Smooth muscle cell (in vitro differentiated cells): ENCODE data around the gene ARHGAP31. TPM values are rescaled to one million over a fixed set of nuclear protein-coding genes. Genes with fewer than 3 reads are reported as not detected.

ENCODE experiments used
- DNase-seq: peaks from one replicate; lab custom pipeline; 2025; ENCODE audit not compliant: unreplicated experiment; lab: John Stamatoyannopoulos, UW
- H2AFZ ChIP-seq: fragments of 200-600 bp; sonication (generic); 2 replicates; pipeline ENCODE4 v1.6.0; 2016; ENCODE audit warnings: antibody characterized with exemption, low read depth, mild to moderate bottlenecking
- H3F3A ChIP-seq: fragments of 200-600 bp; sonication (generic); 2 replicates; pipeline ENCODE4 v1.6.0; 2017; ENCODE audit warnings: antibody characterized with exemption, low read depth
- H3K27ac ChIP-seq: fragments of 200-600 bp; sonication (generic); 2 replicates; pipeline ENCODE4 v1.5.1; 2016; ENCODE audit warnings: low read depth, mild to moderate bottlenecking
- H3K27me3 ChIP-seq: fragments of 200-600 bp; sonication (generic); 2 replicates; pipeline ENCODE4 v1.6.1; 2016; ENCODE audit warnings: low read depth, mild to moderate bottlenecking
- H3K36me3 ChIP-seq: fragments of 200-600 bp; sonication (generic); 2 replicates; pipeline ENCODE4 v1.5.1; 2016; ENCODE audit warnings: low read depth
- H3K4me1 ChIP-seq: fragments of 200-600 bp; sonication (generic); 2 replicates; pipeline ENCODE4 v1.5.1; 2016; ENCODE audit warnings: low read depth
- H3K4me2 ChIP-seq: fragments of 200-600 bp; sonication (generic); 2 replicates; pipeline ENCODE4 v1.6.0; 2016; ENCODE audit warnings: mild to moderate bottlenecking
- H3K4me3 ChIP-seq: fragments of 200-600 bp; sonication (generic); 2 replicates; pipeline ENCODE4 v1.5.1; 2016; ENCODE audit warnings: mild to moderate bottlenecking
- H3K79me2 ChIP-seq: fragments of 200-600 bp; sonication (generic); 2 replicates; pipeline ENCODE4 v1.6.0; 2016; ENCODE audit warnings: low read depth, mild to moderate bottlenecking
- H3K9ac ChIP-seq: fragments of 200-600 bp; sonication (generic); 2 replicates; pipeline ENCODE4 v1.6.0; 2016; ENCODE audit warnings: low read depth
- H3K9me3 ChIP-seq: fragments of 200-600 bp; sonication (generic); replicated peaks from 2 replicates; pipeline ENCODE4 v1.5.1; 2016; ENCODE audit warnings: low read depth
- H4K20me1 ChIP-seq: fragments of 200-600 bp; sonication (generic); 2 replicates; pipeline ENCODE4 v1.6.0; 2016; ENCODE audit warnings: low read depth
- WGBS: methylation state at CpG from one replicate; pipeline ENCODE4 v1.1.7; 2016; ENCODE audit warnings: low lambda C conversion rate; 5-methylcytosine and 5-hydroxymethylcytosine counted together
- polyA plus RNA-seq: library from polyadenylated mRNA; unstranded; fragments of >200 nt; fragmentation: Nextera tagmentation; extraction: Ambion mirVana; gene quantifications from 2 replicates; pipeline ENCODE4 v1.2.1, GENCODE V29; 2016
- total RNA-seq: library from RNA; depleted of rRNA; stranded (reverse); fragments of >200 nt; gene quantifications from 2 replicates; pipeline ENCODE4 v1.2.3, GENCODE V29; 2014
- TF ChIP-seq, protein P1 (sequence below): fragments of 200-600 bp; sonication (generic); IDR thresholded peaks from 2 replicates; pipeline ENCODE4 v1.5.1; 2017; ENCODE audit warnings: borderline replicate concordance, mild to moderate bottlenecking, antibody characterized with exemption; ENCODE audit not compliant: insufficient read depth, poor library complexity, severe bottlenecking

The ARHGAP31 gene
- total and polyA plus RNA-seq, 2 experiments from 2014 or later: 6.1 to 10.9 TPM

DNA sequence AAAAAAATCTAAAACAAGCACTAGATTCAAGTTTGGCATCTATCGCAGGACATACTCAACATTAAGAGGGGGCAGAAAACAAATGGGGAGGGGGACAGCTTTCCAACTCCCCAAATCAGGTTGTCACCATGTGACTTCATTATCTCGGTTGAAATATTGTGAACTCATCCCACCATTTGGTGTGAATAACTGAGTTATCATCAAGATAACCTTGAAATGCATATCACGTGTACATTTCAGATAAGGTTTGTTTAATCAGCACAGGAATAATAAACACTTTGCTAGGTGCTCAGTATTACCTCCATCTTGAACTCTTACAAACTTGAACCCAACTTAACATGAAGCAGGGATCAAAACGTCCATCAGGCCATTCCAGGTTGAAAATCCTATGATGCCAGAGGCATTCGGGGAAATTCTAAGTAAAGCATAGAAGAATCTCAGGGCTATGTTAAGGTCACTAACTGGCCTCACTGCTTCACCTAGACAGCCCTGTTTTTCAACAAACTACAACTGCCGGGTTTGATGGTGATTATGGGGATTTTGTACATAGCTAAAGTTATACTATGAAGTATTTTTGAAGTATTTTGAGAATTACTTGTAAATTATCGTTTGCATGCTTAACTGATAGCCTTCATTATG lies 3.0 kb upstream of the ARHGAP31 start:
- H3K4me1 ChIP-seq: peaks cover 14% of the 10 kb centered on the region
- WGBS: 73% methylated on average over 7 of the region's 7 CpGs
- no peak overlapping the region for H3K9ac ChIP-seq
- TF ChIP-seq, protein P1, sequence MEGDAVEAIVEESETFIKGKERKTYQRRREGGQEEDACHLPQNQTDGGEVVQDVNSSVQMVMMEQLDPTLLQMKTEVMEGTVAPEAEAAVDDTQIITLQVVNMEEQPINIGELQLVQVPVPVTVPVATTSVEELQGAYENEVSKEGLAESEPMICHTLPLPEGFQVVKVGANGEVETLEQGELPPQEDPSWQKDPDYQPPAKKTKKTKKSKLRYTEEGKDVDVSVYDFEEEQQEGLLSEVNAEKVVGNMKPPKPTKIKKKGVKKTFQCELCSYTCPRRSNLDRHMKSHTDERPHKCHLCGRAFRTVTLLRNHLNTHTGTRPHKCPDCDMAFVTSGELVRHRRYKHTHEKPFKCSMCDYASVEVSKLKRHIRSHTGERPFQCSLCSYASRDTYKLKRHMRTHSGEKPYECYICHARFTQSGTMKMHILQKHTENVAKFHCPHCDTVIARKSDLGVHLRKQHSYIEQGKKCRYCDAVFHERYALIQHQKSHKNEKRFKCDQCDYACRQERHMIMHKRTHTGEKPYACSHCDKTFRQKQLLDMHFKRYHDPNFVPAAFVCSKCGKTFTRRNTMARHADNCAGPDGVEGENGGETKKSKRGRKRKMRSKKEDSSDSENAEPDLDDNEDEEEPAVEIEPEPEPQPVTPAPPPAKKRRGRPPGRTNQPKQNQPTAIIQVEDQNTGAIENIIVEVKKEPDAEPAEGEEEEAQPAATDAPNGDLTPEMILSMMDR: no peak
- H2AFZ ChIP-seq: no peak overlapping the region
- H3K36me3 ChIP-seq: no peaks in the 10 kb centered on the region
- no peaks in the 10 kb centered on the region for H4K20me1 ChIP-seq
- no peak for DNase-seq
- peaks cover 8% of the 10 kb centered on the region for H3K79me2 ChIP-seq
- H3K4me2 ChIP-seq: no peak overlapping the region
- H3F3A ChIP-seq: peaks cover 4% of the 10 kb centered on the region
- H3K4me3 ChIP-seq: no peak overlapping the region
- H3K27me3 ChIP-seq: no peaks in the 10 kb centered on the region
- H3K9me3 ChIP-seq: peaks cover 11% of the 10 kb centered on the region
- no peak overlapping the region for H3K27ac ChIP-seq

DNA sequence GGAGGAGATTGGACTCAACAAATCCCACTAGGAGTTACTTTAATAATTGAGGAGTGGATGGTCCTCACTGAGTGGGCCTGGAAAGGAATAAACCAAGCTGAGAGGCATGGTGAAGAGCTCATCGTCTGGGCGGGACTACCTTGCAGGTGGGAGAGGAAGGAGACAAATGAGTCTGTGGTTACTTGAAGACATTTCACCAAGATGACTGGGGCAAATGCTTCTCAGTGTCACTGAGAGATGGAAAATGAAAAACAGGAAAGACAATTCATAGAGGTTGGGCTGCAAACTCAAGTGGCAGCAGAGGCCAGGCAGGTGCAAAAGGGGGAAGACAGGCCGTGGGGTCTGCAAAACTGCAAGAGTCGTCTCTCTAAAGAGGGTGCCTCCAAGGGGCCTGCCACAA lies 1.5 kb upstream of the ARHGAP31 start:
- Histone ChIP-seq H3K9me3 (no peaks in the 10 kb centered on the region), H3K9ac (no peak overlapping the region), H3K4me1 (peaks cover 20% of the 10 kb centered on the region), H4K20me1 (no peaks in the 10 kb centered on the region), H3K4me2 (no peak overlapping the region), H3K79me2 (peaks cover 23% of the 10 kb centered on the region), H3F3A (peaks cover 4% of the 10 kb centered on the region), H3K36me3 (no peaks in the 10 kb centered on the region), H2AFZ (no peak overlapping the region), H3K27ac (no peak overlapping the region), H3K4me3 (no peak overlapping the region), H3K27me3 (no peaks in the 10 kb centered on the region)
- no peak for DNase-seq
- WGBS: 84% methylated on average over 4 of the region's 4 CpGs
- TF ChIP-seq, protein P1: no peak

DNA sequence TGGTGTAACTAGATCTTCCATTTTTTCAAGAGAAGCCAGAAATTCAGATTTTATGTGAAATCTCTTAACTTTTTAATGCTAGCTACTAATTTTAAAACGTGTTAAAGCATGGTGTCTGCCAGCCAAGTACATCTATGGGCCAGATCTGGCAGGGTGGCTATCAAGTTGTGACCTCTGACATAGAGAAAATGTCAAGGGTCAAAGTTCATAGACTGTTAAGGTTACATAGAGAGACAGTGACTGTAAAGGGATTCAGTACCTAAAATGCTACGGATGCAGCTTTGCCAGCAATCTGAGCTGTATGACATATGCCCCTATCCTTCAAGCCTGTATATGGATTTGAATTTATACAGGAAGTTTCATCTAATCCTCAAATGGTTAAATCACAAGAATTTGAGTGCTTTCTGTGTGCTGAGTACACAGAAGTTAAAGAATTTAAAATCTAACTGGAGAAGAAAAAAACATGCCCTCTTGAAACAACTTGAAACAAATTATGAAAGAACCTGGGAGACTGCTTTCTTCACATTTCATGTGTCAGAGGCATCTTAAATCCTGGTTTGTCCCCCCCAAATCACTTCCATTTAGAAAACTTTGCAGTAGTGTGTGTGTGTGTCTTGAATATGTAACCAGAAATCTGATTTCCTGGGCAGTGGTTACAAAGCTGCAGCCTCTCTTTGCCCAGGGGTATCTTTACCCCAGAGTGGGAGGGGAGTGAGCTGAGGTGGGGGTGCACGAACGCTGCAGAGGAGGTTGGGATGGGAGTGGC lies 895 bp upstream of the ARHGAP31 start:
- Histone ChIP-seq H3F3A (peaks cover 4% of the 10 kb centered on the region), H3K36me3 (no peaks in the 10 kb centered on the region), H3K79me2 (peaks cover 26% of the 10 kb centered on the region), H3K9me3 (no peaks in the 10 kb centered on the region), H3K9ac (no peak overlapping the region), H2AFZ (peak overlapping the region; percentile 84), H3K27ac (peak overlapping the region; percentile 80), H3K4me1 (peaks cover 20% of the 10 kb centered on the region), H3K4me2 (peak overlapping the region; percentile 92), H3K4me3 (peak overlapping the region; percentile 85), H4K20me1 (no peaks in the 10 kb centered on the region), H3K27me3 (no peaks in the 10 kb centered on the region)
- DNase-seq: no peak
- 36% methylated on average over 4 of the region's 4 CpGs for WGBS
- TF ChIP-seq, protein P1: no peak
